Uterus (tissue), 2 donors: ENCODE measurements around the gene KPNA4.

Experiments
- POLR2A ChIP-seq, 2 donors: fragments of 450-650 bp; IDR thresholded peaks; one replicate each; pipeline ENCODE4 v1.6.1; 2016; ENCODE audit warnings: antibody characterized with exemption in 2 of 2, mild to moderate bottlenecking in 1 of 2, moderate library complexity in 1 of 2
- TF ChIP-seq, protein P1 (sequence below), 4 experiments: fragments of 200-600 bp in 2 of 4; fragments of 450-650 bp in 2 of 4; sonication (generic) in 2 of 4; IDR thresholded peaks; one replicate each; pipeline ENCODE4 v1.5.1; 2016 to 2019; ENCODE audit warnings: antibody characterized with exemption in 4 of 4, mild to moderate bottlenecking in 2 of 4, moderate library complexity in 1 of 4

DNA sequence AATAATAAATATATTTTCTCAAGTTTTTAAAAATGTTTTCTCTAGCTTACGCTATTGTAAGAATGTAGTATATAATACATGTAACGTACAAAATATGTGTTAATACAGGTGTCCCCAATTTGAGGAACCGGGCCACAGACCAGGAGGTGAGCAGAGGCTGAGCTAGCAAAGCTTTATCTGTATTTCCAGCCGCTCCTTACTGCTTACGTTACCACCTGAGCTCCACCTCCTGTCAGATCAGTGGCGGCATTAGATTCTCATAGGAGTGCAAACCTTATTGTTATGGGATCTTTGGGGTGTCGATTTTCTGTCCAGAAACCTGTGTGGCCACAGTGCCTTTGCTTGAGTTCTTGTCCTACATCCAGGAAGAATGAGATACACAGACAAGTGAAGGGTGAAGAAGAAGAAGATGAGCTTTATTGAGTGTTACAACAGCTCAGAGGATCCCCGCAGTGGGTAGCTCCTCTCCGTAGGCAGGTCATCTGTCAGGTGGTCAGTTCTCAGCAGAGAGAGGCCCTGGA, 105.9 kb downstream of the KPNA4 start:
- TF ChIP-seq, protein P1, sequence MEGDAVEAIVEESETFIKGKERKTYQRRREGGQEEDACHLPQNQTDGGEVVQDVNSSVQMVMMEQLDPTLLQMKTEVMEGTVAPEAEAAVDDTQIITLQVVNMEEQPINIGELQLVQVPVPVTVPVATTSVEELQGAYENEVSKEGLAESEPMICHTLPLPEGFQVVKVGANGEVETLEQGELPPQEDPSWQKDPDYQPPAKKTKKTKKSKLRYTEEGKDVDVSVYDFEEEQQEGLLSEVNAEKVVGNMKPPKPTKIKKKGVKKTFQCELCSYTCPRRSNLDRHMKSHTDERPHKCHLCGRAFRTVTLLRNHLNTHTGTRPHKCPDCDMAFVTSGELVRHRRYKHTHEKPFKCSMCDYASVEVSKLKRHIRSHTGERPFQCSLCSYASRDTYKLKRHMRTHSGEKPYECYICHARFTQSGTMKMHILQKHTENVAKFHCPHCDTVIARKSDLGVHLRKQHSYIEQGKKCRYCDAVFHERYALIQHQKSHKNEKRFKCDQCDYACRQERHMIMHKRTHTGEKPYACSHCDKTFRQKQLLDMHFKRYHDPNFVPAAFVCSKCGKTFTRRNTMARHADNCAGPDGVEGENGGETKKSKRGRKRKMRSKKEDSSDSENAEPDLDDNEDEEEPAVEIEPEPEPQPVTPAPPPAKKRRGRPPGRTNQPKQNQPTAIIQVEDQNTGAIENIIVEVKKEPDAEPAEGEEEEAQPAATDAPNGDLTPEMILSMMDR (IDR thresholded peaks at IDR 0.05), result no peak
- no peak for TF ChIP-seq POLR2A (IDR thresholded peaks at IDR 0.05)
